Erythroblast (primary cell): ENCODE data around the gene CENPX.

Experiments used
- GATA1 ChIP-seq: IDR thresholded peaks from 2 replicates; pipeline ENCODE4 v1.6.1; 2011; ENCODE audit warnings: low read depth, mild to moderate bottlenecking, control low read depth, low read length, moderate library complexity
- POLR2A ChIP-seq: IDR thresholded peaks from 2 replicates; pipeline ENCODE4 v1.6.1; 2011; ENCODE audit warnings: mild to moderate bottlenecking, low read length

DNA sequence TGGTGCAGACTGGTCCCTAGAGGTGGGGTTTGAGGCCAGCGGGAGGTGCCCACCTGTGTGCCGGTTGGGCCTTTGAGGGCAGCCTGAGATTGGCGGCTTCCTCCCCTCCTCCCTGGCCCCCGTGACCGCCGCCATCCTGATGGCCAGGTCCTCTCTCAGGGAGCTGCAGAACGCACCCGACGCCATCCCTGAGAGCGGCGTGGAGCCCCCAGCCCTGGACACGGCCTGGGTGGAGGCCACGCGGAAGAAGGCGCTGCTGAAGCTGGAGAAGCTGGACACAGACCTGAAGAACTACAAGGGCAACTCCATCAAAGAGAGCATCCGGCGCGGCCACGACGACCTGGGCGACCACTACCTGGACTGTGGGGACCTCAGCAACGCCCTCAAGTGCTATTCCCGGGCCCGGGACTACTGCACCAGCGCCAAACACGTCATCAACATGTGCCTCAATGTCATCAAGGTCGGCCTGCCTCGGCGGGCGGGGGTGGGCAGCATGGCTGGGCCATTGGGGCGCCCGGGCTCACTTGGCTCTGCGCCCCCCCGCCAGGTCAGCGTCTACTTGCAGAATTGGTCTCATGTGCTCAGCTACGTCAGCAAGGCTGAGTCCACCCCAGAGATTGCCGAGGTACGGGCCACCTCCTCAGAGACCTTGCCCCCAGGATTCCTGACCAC is 31.8 kb upstream of the CENPX start:
- TF ChIP-seq POLR2A (no peak), GATA1 (no peak)
